ENCODE data around the gene RPAP2. TPM values are rescaled to one million over a fixed set of nuclear protein-coding genes. Genes with fewer than 3 reads are reported as not detected.
A peak's percentile ranks its signal among the peaks of the same experiment; 100 is the strongest.

RPAP2 gene
- total and polyA plus RNA-seq, 10 of the 15 experiments (the other 5 are each of a cell fraction or from before 2014, with no cell fraction given), result 11.4 to 39.5 (median 21.7) TPM

DNA sequence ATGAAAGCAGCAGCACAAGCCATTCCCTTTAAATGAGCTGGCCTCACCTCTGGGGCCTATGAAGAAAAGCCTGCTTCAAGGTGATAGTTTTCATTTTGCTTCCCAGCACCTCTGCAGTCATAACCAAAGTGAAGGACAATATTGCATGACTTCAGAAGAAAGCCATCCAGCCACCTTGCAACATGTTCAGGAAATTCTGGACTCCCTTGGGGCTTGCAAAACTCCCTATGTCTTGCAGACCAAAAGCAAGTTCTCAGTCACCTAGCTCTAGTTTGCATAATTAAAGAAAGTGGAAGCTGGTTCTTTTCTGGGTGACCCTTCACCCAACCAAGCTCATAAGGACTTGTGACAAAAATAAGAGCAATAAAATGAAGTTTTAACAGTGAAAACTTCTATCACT lies 100.2 kb downstream of the RPAP2 start (continued):
- TF ChIP-seq TARDBP (IDR thresholded peaks at IDR 0.05; ENCODE audit: borderline replicate concordance) (no peak), KAT2A (conservative IDR thresholded peaks at IDR 0.05; ENCODE audit: control insufficient read depth, low read depth, low read length) (no peak), E4F1 (IDR thresholded peaks at IDR 0.05; ENCODE audit: borderline replicate concordance, partially characterized antibody) (no peak), ESRRA (IDR thresholded peaks at IDR 0.05; ENCODE audit: low read length) (no peak), MYC (IDR thresholded peaks at IDR 0.05; ENCODE audit: insufficient read depth, insufficient read length, insufficient replicate concordance, low read length, severe bottlenecking) (no peak), IKZF1 (conservative IDR thresholded peaks at IDR 0.05) (peak; percentile 77), NFYA (IDR thresholded peaks at IDR 0.05; ENCODE audit: borderline replicate concordance, low read depth, low read length) (no peak), ZZZ3 (IDR thresholded peaks at IDR 0.05; ENCODE audit: control insufficient read depth, insufficient read length, low read depth) (no peak), EED (IDR thresholded peaks at IDR 0.05; ENCODE audit: low read depth) (peak; percentile 69), CEBPB (IDR thresholded peaks at IDR 0.05; ENCODE audit: borderline replicate concordance in 1 of 2, low read depth in 2 of 2, low read length in 2 of 2) (no peak), SP1 (IDR thresholded peaks at IDR 0.05; ENCODE audit: low read depth, low read length) (peak; percentile 36), RAD21 (IDR thresholded peaks at IDR 0.05; ENCODE audit: insufficient read depth, low read depth, low read length) (peak; percentile 13; the same call in 1 of the 2 replicates), NFIC (IDR thresholded peaks at IDR 0.05; ENCODE audit: low read depth, low read length) (peak; percentile 68), ZBTB4 (CRISPR knock-in tag; IDR thresholded peaks at IDR 0.05) (no peak), STAT1 (conservative IDR thresholded peaks at IDR 0.05) (no peak), PAX5 (IDR thresholded peaks at IDR 0.05; ENCODE audit: borderline replicate concordance, low read depth, low read length) (0 out of 2 replicates have a peak, but pooled peaks have one; percentile 49), EZH2 (IDR thresholded peaks at IDR 0.05; ENCODE audit: borderline replicate concordance, control insufficient read depth, low read depth, low read length) (no peak), USF1 (IDR thresholded peaks at IDR 0.05; ENCODE audit: borderline replicate concordance, extremely low read length, insufficient read depth, low read depth, low read length) (no peak), NRF1 (conservative IDR thresholded peaks at IDR 0.05; ENCODE audit: low read depth, low read length) (no peak)
- TF ChIP-seq, protein P1, sequence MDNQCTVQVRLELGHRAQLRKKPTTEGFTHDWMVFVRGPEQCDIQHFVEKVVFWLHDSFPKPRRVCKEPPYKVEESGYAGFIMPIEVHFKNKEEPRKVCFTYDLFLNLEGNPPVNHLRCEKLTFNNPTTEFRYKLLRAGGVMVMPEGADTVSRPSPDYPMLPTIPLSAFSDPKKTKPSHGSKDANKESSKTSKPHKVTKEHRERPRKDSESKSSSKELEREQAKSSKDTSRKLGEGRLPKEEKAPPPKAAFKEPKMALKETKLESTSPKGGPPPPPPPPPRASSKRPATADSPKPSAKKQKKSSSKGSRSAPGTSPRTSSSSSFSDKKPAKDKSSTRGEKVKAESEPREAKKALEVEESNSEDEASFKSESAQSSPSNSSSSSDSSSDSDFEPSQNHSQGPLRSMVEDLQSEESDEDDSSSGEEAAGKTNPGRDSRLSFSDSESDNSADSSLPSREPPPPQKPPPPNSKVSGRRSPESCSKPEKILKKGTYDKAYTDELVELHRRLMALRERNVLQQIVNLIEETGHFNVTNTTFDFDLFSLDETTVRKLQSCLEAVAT (IDR thresholded peaks at IDR 0.05), result no peak
